Stimulated activated CD4-positive, alpha-beta T cell treated with anti-CD3 and anti-CD28 coated beads, TNF-alpha, amount 100 ng/mL, for 1 hour (primary cell): ENCODE measurements around the gene ZMPSTE24.

Source experiments
- DNase-seq, 3 donors: peaks; one replicate each; pipeline ENCODE4 v3.0.0-alpha.2; 2020; ENCODE audit warnings: low read depth in 3 of 3, low spot score in 1 of 3

ZMPSTE24 gene

GRCh38 chr1:40258445-40258769 lies 371 bp downstream of the ZMPSTE24 start:
- no peak for DNase-seq

DNA sequence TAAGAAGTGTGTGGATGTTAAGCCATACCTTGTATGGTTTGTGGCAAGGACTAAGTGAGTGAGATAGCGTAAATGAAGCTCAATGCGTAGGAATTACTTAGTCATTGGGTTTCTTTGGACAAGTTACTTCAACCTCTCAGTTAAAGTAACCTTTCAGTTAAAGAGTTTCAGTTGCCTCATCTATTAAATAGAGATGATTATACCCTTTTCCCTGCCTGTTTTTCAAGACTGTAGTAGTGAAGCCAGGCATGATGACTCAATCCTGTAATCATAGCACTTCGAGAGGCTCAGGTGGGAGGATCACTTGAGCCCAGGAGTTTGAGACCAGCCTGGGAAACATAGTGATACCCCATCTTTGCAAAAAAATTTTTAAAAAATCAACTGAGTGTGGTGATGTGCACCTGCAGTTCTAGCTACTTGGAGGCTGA lies 6.3 kb downstream of the ZMPSTE24 start:
- no peak for DNase-seq

DNA sequence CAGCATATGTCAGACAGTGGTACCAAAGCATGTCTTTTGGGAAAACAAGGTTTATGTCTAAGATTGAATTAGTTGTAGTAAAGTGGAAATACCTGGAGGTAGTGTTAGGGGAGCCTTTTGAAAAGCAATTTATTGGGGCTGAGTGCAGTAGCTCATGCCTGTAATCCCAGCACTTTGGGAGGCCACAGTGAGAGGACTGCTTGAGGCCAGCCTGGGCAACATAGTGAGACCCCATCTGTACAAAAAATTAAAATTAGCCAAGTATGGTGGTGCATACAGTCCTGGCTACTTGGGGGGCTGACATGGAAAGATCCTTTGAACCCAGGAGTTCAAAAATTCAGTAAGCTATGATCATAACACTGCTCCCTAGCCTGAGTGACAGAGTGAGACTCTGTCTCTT lies 7.3 kb downstream of the ZMPSTE24 start:
- no peak for DNase-seq

GRCh38 chr1:40265919-40266318 lies 7.9 kb downstream of the ZMPSTE24 start:
- DNase-seq: no peak

DNA sequence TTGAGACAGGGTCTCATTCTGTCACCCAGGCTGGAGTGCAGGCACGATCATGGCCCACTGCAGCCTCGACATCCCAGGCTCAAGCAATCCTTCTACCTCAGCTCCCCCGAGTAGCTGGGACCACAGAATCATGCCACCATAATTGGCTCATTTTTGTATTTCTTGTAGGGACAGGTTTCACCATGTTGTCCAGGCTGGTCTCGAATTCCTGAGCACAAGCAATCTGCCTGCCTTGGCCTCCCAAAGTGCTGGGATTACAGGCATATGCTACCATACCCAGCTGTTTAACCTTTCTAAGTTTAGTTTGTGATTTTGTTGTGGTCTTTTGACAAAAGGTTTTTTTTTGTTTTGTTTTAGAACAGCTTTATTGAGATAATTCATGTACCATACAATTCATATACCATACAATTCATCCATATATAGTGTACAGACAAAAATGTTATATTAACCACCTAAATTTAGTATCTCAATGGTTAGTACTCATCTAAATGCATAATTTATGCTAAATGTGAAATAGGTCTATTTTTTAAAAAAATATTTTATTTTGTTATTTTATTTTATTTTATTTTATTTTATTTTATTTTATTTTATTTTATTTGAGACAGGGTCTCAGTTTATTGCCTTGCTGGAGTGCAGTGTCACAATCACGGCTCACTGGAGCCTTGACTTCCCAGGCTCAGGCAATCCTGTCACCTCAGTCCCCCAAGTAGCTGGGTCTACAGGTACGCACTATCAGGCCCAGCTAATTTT lies 8.9 kb downstream of the ZMPSTE24 start:
- no peak for DNase-seq

DNA sequence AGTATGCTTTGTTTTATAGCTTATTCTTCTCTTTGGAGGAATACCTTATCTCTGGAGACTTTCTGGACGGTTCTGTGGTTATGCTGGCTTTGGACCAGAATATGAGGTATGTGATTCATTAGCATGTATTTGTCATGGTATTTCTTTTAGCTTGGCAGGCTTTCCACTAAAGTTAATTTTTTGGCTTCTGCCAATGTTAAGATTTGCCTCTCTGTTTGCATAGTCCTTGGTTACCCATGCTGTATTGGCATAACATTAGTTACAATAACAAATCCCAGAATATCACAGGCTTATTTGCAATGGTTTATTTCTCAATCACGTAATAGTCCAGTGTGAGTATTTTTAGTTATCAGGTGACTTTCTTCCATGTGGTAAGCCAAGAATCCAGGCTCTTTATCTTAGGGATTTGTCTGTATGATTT lies 9.7 kb downstream of the ZMPSTE24 start:
- DNase-seq: no peak

GRCh38 chr1:40268211-40268610 lies 10.2 kb downstream of the ZMPSTE24 start:
- no peak for DNase-seq

- DNase-seq: no peak
These were observed 12.3 kb downstream of the ZMPSTE24 start for GRCh38 chr1:40270152-40270834.

GRCh38 chr1:40272653-40273213 lies 14.7 kb downstream of the ZMPSTE24 start:
- no peak for DNase-seq

DNA sequence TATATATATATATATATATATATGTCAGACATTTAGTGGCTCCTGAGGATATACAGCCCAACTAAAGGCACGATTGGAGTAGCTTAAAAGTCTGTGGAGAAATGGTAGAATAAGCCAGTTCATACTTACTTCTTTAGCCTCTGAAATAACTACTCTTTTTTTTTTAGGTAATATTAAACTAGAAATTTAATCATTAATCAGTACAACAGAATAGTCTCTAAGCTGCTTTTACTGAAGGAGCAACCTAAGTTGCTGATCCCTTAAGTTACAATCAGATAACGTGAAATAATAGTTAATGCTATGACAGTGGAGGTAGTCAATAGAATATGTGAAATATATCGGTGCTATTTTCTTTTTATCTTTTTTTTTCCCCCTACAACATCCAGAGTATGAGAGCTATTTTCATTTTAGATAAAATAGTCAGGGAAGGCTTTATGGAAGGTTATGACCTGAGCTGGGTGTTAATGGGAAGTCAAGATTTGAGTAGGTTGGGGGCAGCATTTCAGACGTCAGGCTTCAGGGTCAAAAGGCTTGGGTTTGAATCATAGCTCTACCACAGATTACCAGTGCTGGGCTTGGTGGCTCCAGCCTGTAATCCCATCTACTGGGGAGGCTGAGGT lies 15.6 kb downstream of the ZMPSTE24 start:
- DNase-seq: no peak

DNA sequence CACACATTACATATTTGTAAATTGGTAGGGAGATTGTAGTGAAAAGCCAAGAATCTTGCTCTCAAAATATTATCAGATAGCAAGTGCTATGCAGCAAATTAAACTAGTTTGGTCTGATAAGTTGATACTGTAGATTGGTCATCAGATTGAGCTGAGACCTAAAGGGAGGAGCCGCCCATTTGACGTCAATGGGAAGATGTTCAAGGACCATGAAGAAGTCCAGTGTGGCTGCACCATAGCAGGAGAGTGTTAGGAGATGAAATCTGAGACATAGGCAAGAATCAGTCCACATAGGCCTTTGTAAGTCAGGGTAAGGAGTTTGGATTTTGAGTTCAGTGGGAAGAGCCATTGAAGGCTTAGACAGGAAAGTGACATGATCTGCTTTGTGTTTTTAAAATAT lies 16.3 kb downstream of the ZMPSTE24 start:
- DNase-seq: no peak

GRCh38 chr1:40276122-40276521 lies 18.1 kb downstream of the ZMPSTE24 start:
- DNase-seq: no peak

GRCh38 chr1:40281853-40282252 lies 23.8 kb downstream of the ZMPSTE24 start:
- DNase-seq: no peak

DNA sequence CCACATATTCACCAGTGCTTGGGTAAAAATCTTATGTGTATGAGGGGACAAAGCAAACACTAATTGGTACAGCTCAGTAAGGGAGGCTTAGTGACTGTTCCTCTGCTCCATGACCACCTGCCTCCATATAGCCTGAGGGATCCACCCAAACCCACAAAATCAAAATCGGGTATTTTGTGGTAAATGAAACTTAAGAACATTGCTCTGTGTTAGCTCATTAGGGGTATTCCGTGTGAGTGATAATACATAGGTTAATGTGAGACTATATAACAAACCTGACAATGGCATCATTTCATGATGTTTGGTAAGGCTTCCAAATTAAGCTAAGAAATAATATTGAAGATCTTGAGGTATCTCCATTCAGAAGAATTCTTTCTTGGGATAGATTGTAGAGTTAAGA lies 33.3 kb downstream of the ZMPSTE24 start:
- no peak for DNase-seq

- no peak for DNase-seq
These were observed 41.6 kb downstream of the ZMPSTE24 start for GRCh38 chr1:40299366-40300248.

DNA sequence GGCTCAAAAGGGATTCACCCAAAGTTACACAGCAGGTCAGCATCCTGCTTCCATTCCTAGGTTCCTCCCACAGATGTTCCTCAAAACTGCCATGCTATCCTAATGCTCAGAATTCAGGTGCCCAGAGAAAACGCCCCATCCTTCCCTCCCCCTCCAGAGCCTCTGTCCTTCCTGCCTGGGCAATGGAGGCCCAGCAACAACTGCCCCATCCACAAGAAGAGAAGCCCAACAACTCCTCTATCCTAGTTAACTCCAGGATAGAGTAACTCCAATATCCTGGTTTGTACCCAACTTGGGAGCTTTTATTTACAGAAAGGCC lies 42.2 kb downstream of the ZMPSTE24 start:
- DNase-seq: no peak

- no peak for DNase-seq
These were observed 42.6 kb downstream of the ZMPSTE24 start for GRCh38 chr1:40300651-40301050.

DNA sequence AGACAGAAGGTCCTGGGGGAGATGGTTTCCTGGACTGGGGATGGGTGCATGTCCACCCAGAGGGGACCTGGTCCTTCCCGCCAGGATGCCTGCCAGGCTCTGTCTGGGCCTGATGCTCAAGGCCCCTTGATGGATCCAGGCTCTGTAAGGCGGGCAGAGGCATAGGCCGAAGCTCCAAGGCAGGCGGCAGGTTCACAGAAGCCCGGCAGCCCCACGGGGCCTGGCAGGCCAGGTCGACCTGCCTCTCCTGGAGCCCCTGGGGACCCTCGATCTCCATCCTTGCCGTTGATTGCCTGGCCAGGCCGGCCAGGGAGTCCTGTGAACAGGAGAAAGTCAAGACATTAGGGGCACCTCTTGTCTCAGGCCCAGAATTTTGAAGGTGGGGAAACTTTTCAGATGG lies 43.0 kb downstream of the ZMPSTE24 start:
- DNase-seq: no peak

- DNase-seq: no peak
These were observed 43.7 kb downstream of the ZMPSTE24 start for GRCh38 chr1:40301541-40302299.

GRCh38 chr1:40302475-40302874 lies 44.4 kb downstream of the ZMPSTE24 start:
- no peak for DNase-seq
